ENCODE results near the gene TMEM89.

The TMEM89 gene

GRCh38 chr3:48585411-48585810 lies 36.2 kb downstream of the TMEM89 start:
- no peak for DNase-seq

GRCh38 chr3:48584836-48585235 lies 36.7 kb downstream of the TMEM89 start:
- no peak for DNase-seq

GRCh38 chr3:48581621-48582481 lies 39.7 kb downstream of the TMEM89 start:
- no peak for DNase-seq

GRCh38 chr3:48576647-48577046 lies 44.9 kb downstream of the TMEM89 start:
- DNase-seq: no peak

- no peak for DNase-seq
These were observed 46.2 kb downstream of the TMEM89 start for GRCh38 chr3:48575366-48575765.

- DNase-seq: no peak
These were observed 47.5 kb downstream of the TMEM89 start for GRCh38 chr3:48573973-48574585.

- no peak for DNase-seq
These were observed 49.1 kb downstream of the TMEM89 start for GRCh38 chr3:48572517-48572916.

- no peak for DNase-seq
These were observed 49.6 kb downstream of the TMEM89 start for GRCh38 chr3:48571938-48572337.

All from activated naive CD4-positive, alpha-beta T cell (primary cell).